Mucosa of stomach (tissue), 1 donor: ENCODE measurements around the gene DHH.

ENCODE experiments used
- H3K27me3 ChIP-seq: one replicate; pipeline ENCODE4 v1.7.0; 2013; ENCODE audit warnings: mild to moderate bottlenecking, low read length; ENCODE audit not compliant: control insufficient read depth, insufficient read depth
- H3K36me3 ChIP-seq: one replicate; pipeline ENCODE4 v1.7.0; 2013; ENCODE audit warnings: low read length; ENCODE audit not compliant: control insufficient read depth, insufficient read depth
- H3K4me1 ChIP-seq: one replicate; pipeline ENCODE4 v1.7.0; 2013; ENCODE audit warnings: mild to moderate bottlenecking, low read length; ENCODE audit not compliant: control insufficient read depth, insufficient read depth
- H3K4me3 ChIP-seq: one replicate; pipeline ENCODE4 v1.7.0; 2013; ENCODE audit warnings: low read length
- H3K9ac ChIP-seq: one replicate; pipeline ENCODE4 v1.7.0; 2013; ENCODE audit warnings: mild to moderate bottlenecking, low read length, moderate library complexity
- H3K9me3 ChIP-seq: one replicate; pipeline ENCODE4 v1.7.0; 2013; ENCODE audit warnings: mild to moderate bottlenecking, low read length, moderate library complexity; ENCODE audit not compliant: control insufficient read depth
- donor health status: Pancreatic carcinoma.

The DHH gene

GRCh38 chr12:49060237-49061156 is 34.1 kb downstream of the DHH start, which contains the start of gene KMT2D:
Gene KMT2D (minus strand): TSS chr12:49060794. CDS start chr12:49055324, 5,470 bp downstream.
- peak within 1 kb of the TSS; percentile 98 for H3K9ac ChIP-seq
- H3K4me1 ChIP-seq, result peaks cover 36% of the 10 kb centered on the region

GRCh38 chr12:49059299-49060171 is 35.1 kb downstream of the DHH start:
- H3K36me3 ChIP-seq, result no peaks in the 10 kb centered on the region
- peak overlapping the region; percentile 98 for H3K9ac ChIP-seq
- peak overlapping the region; percentile 63 for H3K4me3 ChIP-seq
- H3K4me1 ChIP-seq, result peaks cover 44% of the 10 kb centered on the region
- no peaks in the 10 kb centered on the region for H3K9me3 ChIP-seq
- no peaks in the 10 kb centered on the region for H3K27me3 ChIP-seq

More at GRCh38 chr12:49060237-49061156, 34.1 kb downstream of the DHH start, which contains the start of gene KMT2D:
- Histone ChIP-seq H3K27me3 (no peaks in the 10 kb centered on the region), H3K9me3 (no peaks in the 10 kb centered on the region), H3K4me3 (peak within 1 kb of the TSS; percentile 63), H3K36me3 (no peaks in the 10 kb centered on the region)

GRCh38 chr12:49059045-49059298 is 35.6 kb downstream of the DHH start:
- Histone ChIP-seq H3K27me3 (no peaks in the 10 kb centered on the region), H3K4me3 (peak overlapping the region; percentile 63), H3K9ac (peak overlapping the region; percentile 98), H3K9me3 (no peaks in the 10 kb centered on the region), H3K4me1 (peaks cover 44% of the 10 kb centered on the region), H3K36me3 (peaks cover 5% of the 10 kb centered on the region)

DNA sequence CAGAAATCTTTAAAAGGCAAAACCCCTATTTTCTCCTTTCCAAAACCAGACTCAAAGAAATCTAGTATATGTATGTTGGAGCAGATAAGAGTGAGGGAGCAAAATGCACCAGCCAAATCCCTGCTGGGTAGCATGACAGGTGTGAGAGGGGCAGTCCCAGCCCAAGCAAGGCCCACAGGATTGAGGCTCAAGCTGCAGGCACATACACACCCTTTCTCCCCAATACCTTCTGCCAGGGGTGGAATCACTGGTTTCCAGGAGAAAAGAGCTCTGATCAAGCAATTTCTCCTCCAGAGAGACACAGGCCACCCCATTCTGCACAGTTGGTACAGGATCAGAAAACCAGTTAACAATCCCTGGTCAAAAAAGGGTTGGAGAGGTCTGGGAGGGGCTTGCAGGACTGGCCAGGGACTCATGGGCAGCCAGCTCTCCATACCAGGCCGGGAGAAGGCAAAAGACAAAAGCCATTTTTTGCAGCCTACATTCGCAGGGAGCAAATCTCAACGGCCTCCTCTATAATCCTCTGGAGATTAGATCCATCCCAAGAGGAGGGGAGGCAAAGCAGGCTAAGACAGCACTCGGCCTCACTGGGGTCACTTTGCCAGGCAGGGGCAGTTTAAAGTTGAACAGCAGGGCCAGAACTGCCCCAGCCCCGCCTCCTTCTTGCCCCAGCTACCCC is 36.1 kb downstream of the DHH start:
- H3K9me3 ChIP-seq, result no peaks in the 10 kb centered on the region
- peak overlapping the region; percentile 98 for H3K9ac ChIP-seq

DNA sequence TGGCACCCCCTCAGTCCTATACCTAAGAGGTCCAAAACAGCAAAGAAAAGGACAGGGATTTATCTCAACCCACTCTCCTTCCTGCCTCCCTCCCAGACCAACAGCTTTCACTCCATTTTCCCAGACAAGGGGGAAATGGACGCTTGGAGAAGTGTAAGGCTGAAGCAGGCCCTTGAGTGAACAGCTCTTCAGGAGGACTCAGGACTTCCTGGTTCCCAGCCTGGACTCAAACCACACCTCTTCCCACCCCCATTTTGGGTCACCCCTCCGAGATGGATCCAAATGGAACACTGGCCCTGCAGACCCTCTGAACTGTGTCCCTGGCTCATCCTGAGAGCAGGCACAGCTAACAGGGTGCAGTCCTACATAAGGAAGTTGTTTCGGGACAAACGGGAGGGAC is 36.7 kb downstream of the DHH start:
- H3K9me3 ChIP-seq, result no peaks in the 10 kb centered on the region
- H3K9ac ChIP-seq, result peak overlapping the region; percentile 98
- H3K27me3 ChIP-seq, result no peaks in the 10 kb centered on the region
- peaks cover 44% of the 10 kb centered on the region for H3K4me1 ChIP-seq
- peaks cover 12% of the 10 kb centered on the region for H3K36me3 ChIP-seq
- H3K4me3 ChIP-seq, result peak overlapping the region; percentile 63

More for the DNA sequence above, 36.1 kb downstream of the DHH start:
- peak overlapping the region; percentile 63 for H3K4me3 ChIP-seq
- peaks cover 7% of the 10 kb centered on the region for H3K36me3 ChIP-seq
- H3K27me3 ChIP-seq, result no peaks in the 10 kb centered on the region
- H3K4me1 ChIP-seq, result peaks cover 44% of the 10 kb centered on the region

GRCh38 chr12:49055978-49056754 is 38.4 kb downstream of the DHH start:
- no peaks in the 10 kb centered on the region for H3K27me3 ChIP-seq
- peak overlapping the region; percentile 32 for H3K9ac ChIP-seq

DNA sequence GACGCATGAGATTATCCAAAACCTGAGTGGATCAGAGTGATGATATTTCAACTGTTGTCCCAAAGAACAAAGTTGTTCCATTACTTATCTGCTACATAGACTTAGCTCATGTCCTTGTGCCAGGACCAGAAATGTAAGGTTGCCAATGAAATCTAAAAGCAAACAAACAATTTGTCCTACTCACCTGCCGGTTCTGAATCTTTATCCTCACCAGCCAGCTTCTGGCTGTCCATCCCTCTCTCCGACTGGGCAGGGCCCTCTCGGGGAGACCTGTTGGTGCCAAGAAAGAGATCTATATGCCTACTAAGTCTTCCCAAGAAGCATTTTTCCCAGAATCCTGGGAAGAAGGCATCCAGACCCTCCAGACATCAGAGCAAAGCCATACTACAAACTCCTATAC is 39.5 kb downstream of the DHH start:
- Histone ChIP-seq H3K9me3 (no peaks in the 10 kb centered on the region), H3K27me3 (no peaks in the 10 kb centered on the region), H3K9ac (no peak overlapping the region), H3K4me1 (peaks cover 44% of the 10 kb centered on the region), H3K36me3 (peaks cover 34% of the 10 kb centered on the region), H3K4me3 (no peak overlapping the region)

More at GRCh38 chr12:49055978-49056754, 38.4 kb downstream of the DHH start:
- Histone ChIP-seq H3K36me3 (peaks cover 23% of the 10 kb centered on the region), H3K4me1 (peaks cover 44% of the 10 kb centered on the region), H3K9me3 (no peaks in the 10 kb centered on the region), H3K4me3 (no peak overlapping the region)

GRCh38 chr12:49054524-49054923 is 40.1 kb downstream of the DHH start:
- Histone ChIP-seq H3K27me3 (no peaks in the 10 kb centered on the region), H3K9me3 (no peaks in the 10 kb centered on the region), H3K4me3 (no peak overlapping the region), H3K4me1 (peaks cover 44% of the 10 kb centered on the region), H3K9ac (no peak overlapping the region), H3K36me3 (peaks cover 34% of the 10 kb centered on the region)

GRCh38 chr12:49054096-49054495 is 40.5 kb downstream of the DHH start:
- Histone ChIP-seq H3K36me3 (peaks cover 37% of the 10 kb centered on the region), H3K4me3 (no peak overlapping the region), H3K9ac (no peak overlapping the region), H3K9me3 (no peaks in the 10 kb centered on the region), H3K4me1 (peaks cover 43% of the 10 kb centered on the region), H3K27me3 (no peaks in the 10 kb centered on the region)

DNA sequence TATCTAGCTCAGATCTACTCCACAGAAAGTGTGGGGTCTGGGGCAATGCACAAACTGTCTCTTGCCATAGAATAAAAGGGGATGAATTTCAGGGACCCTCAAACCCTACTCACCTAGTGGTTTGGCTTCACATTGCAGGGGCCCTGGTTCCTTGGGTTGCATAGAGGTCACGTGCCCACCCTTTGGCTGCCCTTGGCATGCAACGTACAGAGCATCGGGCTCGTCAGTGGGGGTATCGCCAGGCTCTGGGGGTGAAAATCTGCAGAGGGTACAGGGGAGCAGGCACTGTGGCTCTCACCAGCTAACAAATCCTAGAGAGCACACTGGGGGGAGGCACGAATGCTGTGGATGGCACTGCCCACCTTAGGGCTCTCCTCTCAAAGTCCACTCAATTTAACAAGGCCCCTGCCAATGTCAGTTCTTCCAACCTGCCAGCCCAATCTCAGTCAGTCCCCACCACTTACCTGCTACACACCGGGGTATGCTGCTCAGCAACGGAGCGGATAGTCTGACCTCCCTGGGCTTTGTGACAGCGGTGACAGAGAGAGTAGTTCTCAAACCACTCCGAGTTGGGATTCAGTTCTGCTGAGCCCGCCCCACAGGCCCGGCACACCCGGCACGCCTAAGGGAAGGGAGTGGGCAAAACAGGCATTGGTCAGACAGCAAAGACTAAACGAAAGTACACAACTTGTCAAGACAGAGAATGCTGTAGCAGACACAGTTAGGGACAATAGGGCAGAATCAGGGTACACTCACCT is 42.0 kb downstream of the DHH start:
- Histone ChIP-seq H3K4me3 (no peak overlapping the region), H3K4me1 (peaks cover 30% of the 10 kb centered on the region), H3K9ac (no peak overlapping the region), H3K27me3 (no peaks in the 10 kb centered on the region), H3K36me3 (peaks cover 49% of the 10 kb centered on the region), H3K9me3 (no peaks in the 10 kb centered on the region)
